Esophagus squamous epithelium (tissue), 4 donors: ENCODE data around the gene GYS1.

Experiments
- CTCF ChIP-seq, 6 experiments: fragments of 450-650 bp in 4 of 6; fragments of 200-600 bp in 2 of 6; sonication (generic) in 2 of 6; IDR thresholded peaks; one replicate each; pipeline ENCODE4 v1.5.1; 2016 to 2019; ENCODE audit warnings: antibody characterized with exemption in 6 of 6, mild to moderate bottlenecking in 4 of 6, moderate library complexity in 4 of 6
- POLR2A ChIP-seq, 4 donors: fragments of 450-650 bp; IDR thresholded peaks; one replicate each; pipeline ENCODE4 v1.6.1; 2017; ENCODE audit warnings: antibody characterized with exemption in 4 of 4, mild to moderate bottlenecking in 4 of 4, moderate library complexity in 3 of 4

DNA sequence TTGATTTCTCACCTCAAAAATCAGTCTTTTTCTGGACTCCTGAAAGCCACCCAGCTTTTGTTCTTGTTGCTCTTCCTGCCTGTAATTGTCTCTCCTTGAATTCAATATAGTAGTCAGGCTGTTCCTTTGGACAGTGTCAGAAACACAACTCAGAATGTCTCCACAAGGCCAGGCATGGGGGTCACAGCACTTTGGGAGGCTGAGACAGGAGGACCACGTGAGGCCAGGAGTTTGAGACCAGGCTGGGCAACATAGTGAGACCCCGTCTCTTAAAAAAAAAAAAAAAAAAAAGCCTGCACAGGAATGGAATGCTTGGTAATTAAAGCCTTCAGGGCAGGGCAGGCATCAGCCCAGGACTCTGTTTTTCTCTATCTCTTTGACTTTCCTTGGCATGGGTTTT is 47.3 kb downstream of the GYS1 start:
- TF ChIP-seq CTCF (IDR thresholded peaks at IDR 0.05): no peak
- TF ChIP-seq POLR2A (IDR thresholded peaks at IDR 0.05): no peak
